ENCODE data around the gene ZBTB17.

Gene ZBTB17

GRCh38 chr1:16018308-16018707 is 42.4 kb upstream of the ZBTB17 start:
- Histone ChIP-seq H2AFZ (ENCODE audit: low read depth, low read length) (no peak overlapping the region), H4K8ac (ENCODE audit: low read length) (peak overlapping the region; percentile 67), H3K27ac (ENCODE audit: low read length, poor library complexity, severe bottlenecking) (no peak overlapping the region), H2BK120ac (ENCODE audit: low read depth, low read length) (peak overlapping the region; percentile 6), H3K9me3 (ENCODE audit: control insufficient read depth, low read length) (no peaks in the 10 kb centered on the region), H3K18ac (ENCODE audit: low read depth in 1 of 2, low read length in 2 of 2) (peak overlapping the region; percentile 78 to 94), H3K4me2 (ENCODE audit: low read length, poor library complexity, severe bottlenecking) (no peak overlapping the region), H2BK5ac (ENCODE audit: low read depth, low read length, poor library complexity, severe bottlenecking) (no peak overlapping the region), H3K4ac (ENCODE audit: low read depth in 1 of 2, low read length in 2 of 2) (peak overlapping the region; percentile 73 to 85), H3K4me3 (ENCODE audit: insufficient read depth in 1 of 2, low read depth in 1 of 2, low read length in 2 of 2) (peak overlapping the region in 1 of 2 experiments; percentile 76), H3K14ac (ENCODE audit: low read length in 2 of 2) (no peak overlapping the region), H3K23ac (ENCODE audit: low read length in 2 of 2) (peak overlapping the region in 1 of 2 experiments; percentile 42), H2BK12ac (ENCODE audit: low read length in 2 of 2) (peak overlapping the region; percentile 34 to 79), H2BK15ac (ENCODE audit: low read depth, poor library complexity, severe bottlenecking) (peak overlapping the region; percentile 12), H3K27me3 (ENCODE audit: control insufficient read depth in 1 of 2, insufficient read depth in 1 of 2, low read length in 2 of 2) (no peaks in the 10 kb centered on the region), H4K91ac (ENCODE audit: low read length) (peak overlapping the region; percentile 93), H3K79me1 (replicated peaks; ENCODE audit: low read length, poor library complexity, severe bottlenecking) (no peaks in the 10 kb centered on the region), H3K4me1 (ENCODE audit: control insufficient read depth, insufficient read depth, low read depth, low read length) (peaks cover 40% of the 10 kb centered on the region), H3K36me3 (ENCODE audit: control insufficient read depth in 1 of 2, insufficient read depth in 2 of 2, low read depth in 1 of 2, low read length in 2 of 2) (no peaks in the 10 kb centered on the region), H2AK5ac (ENCODE audit: low read length, severe bottlenecking) (no peak overlapping the region), H3K9ac (ENCODE audit: low read length) (peak overlapping the region; percentile 86)
- 38% methylated on average over 4 of the region's 4 CpGs for WGBS
- DNase-seq = no peak

DNA sequence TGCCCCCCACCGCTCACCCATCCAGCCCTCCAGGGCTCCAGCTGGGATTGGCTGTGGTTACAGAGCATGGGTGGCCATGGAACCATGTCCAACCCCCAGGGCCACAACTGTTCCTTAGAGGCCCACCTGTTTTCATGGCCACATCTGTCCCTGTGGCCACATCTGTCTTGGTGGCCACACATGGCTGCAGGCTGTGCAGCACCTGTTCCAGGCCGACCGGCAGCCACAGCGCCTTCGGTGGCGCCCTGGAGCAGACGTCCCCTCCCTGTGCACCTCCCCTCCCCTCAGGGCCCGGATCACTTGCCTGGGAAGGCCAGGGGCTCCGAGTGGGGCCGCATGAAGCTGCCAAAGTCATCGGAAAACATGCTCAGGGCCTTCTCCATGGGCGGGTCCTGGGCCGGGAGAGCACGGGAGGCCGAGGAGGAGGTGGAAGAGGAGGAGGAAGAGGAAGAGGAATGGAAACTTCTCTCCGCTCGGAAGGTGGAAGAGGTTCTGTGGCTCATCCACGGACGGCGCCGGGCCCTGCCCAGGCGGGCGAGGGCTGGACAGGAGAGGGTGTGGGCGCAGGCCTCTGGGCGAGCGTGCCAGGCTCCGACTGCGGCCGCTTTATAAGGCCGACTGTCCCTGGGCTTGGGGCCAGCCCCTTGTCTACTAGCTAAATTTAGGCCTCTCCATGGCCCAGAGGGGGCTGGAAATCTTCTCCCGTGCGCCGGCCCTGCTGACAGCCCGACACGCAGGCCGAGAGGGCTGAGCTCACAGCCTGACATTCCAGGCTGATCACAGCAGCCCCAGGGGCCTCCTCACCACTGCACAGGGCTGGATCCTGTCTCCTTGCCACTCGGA is 41.8 kb upstream of the ZBTB17 start, which contains the start of gene HSPB7:
Gene HSPB7 (minus strand): TSS at position 583 of the 843 bp plus-strand sequence. CDS start 80 bp downstream, at position 503.
- H3K4me1 ChIP-seq (ENCODE audit: control insufficient read depth, insufficient read depth, low read depth, low read length) = peaks cover 44% of the 10 kb centered on the region
- H3K14ac ChIP-seq (ENCODE audit: low read length in 2 of 2) = peak within 1 kb of the TSS in 1 of 2 experiments; percentile 83
- H4K91ac ChIP-seq (ENCODE audit: low read length) = peak within 1 kb of the TSS; percentile 93
- H4K8ac ChIP-seq (ENCODE audit: low read length) = peak within 1 kb of the TSS; percentile 92
- H3K4me2 ChIP-seq (ENCODE audit: low read length, poor library complexity, severe bottlenecking) = no peak within 1 kb of the TSS
- peak within 1 kb of the TSS; percentile 86 for H3K9ac ChIP-seq (ENCODE audit: low read length)
- no peak within 1 kb of the TSS for H2AK5ac ChIP-seq (ENCODE audit: low read length, severe bottlenecking)
- H3K9me3 ChIP-seq (ENCODE audit: control insufficient read depth, low read length) = no peaks in the 10 kb centered on the region
- H2BK5ac ChIP-seq (ENCODE audit: low read depth, low read length, poor library complexity, severe bottlenecking) = no peak within 1 kb of the TSS
- no peak within 1 kb of the TSS for H3K27ac ChIP-seq (ENCODE audit: low read length, poor library complexity, severe bottlenecking)
- peak within 1 kb of the TSS; percentile 52 for H2BK15ac ChIP-seq (ENCODE audit: low read depth, poor library complexity, severe bottlenecking)
- H3K79me1 ChIP-seq (replicated peaks; ENCODE audit: low read length, poor library complexity, severe bottlenecking) = no peaks in the 10 kb centered on the region
- DNase-seq = peak; percentile 94
- H3K27me3 ChIP-seq (ENCODE audit: control insufficient read depth in 1 of 2, insufficient read depth in 1 of 2, low read length in 2 of 2) = no peaks in the 10 kb centered on the region
- H3K23ac ChIP-seq (ENCODE audit: low read length in 2 of 2) = peak within 1 kb of the TSS in 1 of 2 experiments; percentile 42
- WGBS = 43% methylated on average over 35 of the region's 37 CpGs
- peak within 1 kb of the TSS; percentile 78 to 94 for H3K18ac ChIP-seq (ENCODE audit: low read depth in 1 of 2, low read length in 2 of 2)
- H3K36me3 ChIP-seq (ENCODE audit: control insufficient read depth in 1 of 2, insufficient read depth in 2 of 2, low read depth in 1 of 2, low read length in 2 of 2) = no peaks in the 10 kb centered on the region
- H3K4me3 ChIP-seq (ENCODE audit: insufficient read depth in 1 of 2, low read depth in 1 of 2, low read length in 2 of 2) = peak within 1 kb of the TSS in 1 of 2 experiments; percentile 76
- H2BK120ac ChIP-seq (ENCODE audit: low read depth, low read length) = peak within 1 kb of the TSS; percentile 68
- peak within 1 kb of the TSS; percentile 73 to 85 for H3K4ac ChIP-seq (ENCODE audit: low read depth in 1 of 2, low read length in 2 of 2)
- peak within 1 kb of the TSS; percentile 46 for H2AFZ ChIP-seq (ENCODE audit: low read depth, low read length)
- peak within 1 kb of the TSS; percentile 70 to 79 for H2BK12ac ChIP-seq (ENCODE audit: low read length in 2 of 2)

GRCh38 chr1:16017076-16017460 is 41.2 kb upstream of the ZBTB17 start:
- Histone ChIP-seq H2BK15ac (ENCODE audit: low read depth, poor library complexity, severe bottlenecking) (peak overlapping the region; percentile 52), H3K4ac (ENCODE audit: low read depth in 1 of 2, low read length in 2 of 2) (peak overlapping the region in 1 of 2 experiments; percentile 69), H3K79me1 (replicated peaks; ENCODE audit: low read length, poor library complexity, severe bottlenecking) (no peaks in the 10 kb centered on the region), H3K36me3 (ENCODE audit: control insufficient read depth in 1 of 2, insufficient read depth in 2 of 2, low read depth in 1 of 2, low read length in 2 of 2) (no peaks in the 10 kb centered on the region), H3K23ac (ENCODE audit: low read length in 2 of 2) (no peak overlapping the region), H3K4me1 (ENCODE audit: control insufficient read depth, insufficient read depth, low read depth, low read length) (peaks cover 48% of the 10 kb centered on the region), H3K14ac (ENCODE audit: low read length in 2 of 2) (no peak overlapping the region), H3K27ac (ENCODE audit: low read length, poor library complexity, severe bottlenecking) (no peak overlapping the region), H2BK120ac (ENCODE audit: low read depth, low read length) (no peak overlapping the region), H2AFZ (ENCODE audit: low read depth, low read length) (no peak overlapping the region), H3K4me3 (ENCODE audit: insufficient read depth in 1 of 2, low read depth in 1 of 2, low read length in 2 of 2) (peak overlapping the region in 1 of 2 experiments; percentile 76), H2AK5ac (ENCODE audit: low read length, severe bottlenecking) (no peak overlapping the region), H3K9me3 (ENCODE audit: control insufficient read depth, low read length) (no peaks in the 10 kb centered on the region), H2BK5ac (ENCODE audit: low read depth, low read length, poor library complexity, severe bottlenecking) (no peak overlapping the region), H3K9ac (ENCODE audit: low read length) (peak overlapping the region; percentile 86), H4K91ac (ENCODE audit: low read length) (peak overlapping the region; percentile 52), H2BK12ac (ENCODE audit: low read length in 2 of 2) (peak overlapping the region in 1 of 2 experiments; percentile 40), H3K18ac (ENCODE audit: low read depth in 1 of 2, low read length in 2 of 2) (peak overlapping the region in 1 of 2 experiments; percentile 78), H3K4me2 (ENCODE audit: low read length, poor library complexity, severe bottlenecking) (no peak overlapping the region), H4K8ac (ENCODE audit: low read length) (no peak overlapping the region), H3K27me3 (ENCODE audit: control insufficient read depth in 1 of 2, insufficient read depth in 1 of 2, low read length in 2 of 2) (no peaks in the 10 kb centered on the region)
- 97% methylated on average over 8 of the region's 10 CpGs for WGBS
- DNase-seq = no peak
